Activated CD4-positive, alpha-beta T cell treated with anti-CD3 and anti-CD28 coated beads, Interleukin-2, Interleukin-6, amounts not matched to agents 100 ng/mL and 50 ng/mL, durations not matched to agents 16 hours and 8 hours (primary cell): ENCODE results near the gene GAPDH.
"Not testable (repeated sequence)": the region's sequence is repeated elsewhere in the genome, so short reads cannot be mapped to it uniquely, and the experiment has no call there.

ENCODE experiments used
- DNase-seq: peaks from one replicate; pipeline ENCODE4 v3.0.0-alpha.2; 2020

GAPDH gene

DNA sequence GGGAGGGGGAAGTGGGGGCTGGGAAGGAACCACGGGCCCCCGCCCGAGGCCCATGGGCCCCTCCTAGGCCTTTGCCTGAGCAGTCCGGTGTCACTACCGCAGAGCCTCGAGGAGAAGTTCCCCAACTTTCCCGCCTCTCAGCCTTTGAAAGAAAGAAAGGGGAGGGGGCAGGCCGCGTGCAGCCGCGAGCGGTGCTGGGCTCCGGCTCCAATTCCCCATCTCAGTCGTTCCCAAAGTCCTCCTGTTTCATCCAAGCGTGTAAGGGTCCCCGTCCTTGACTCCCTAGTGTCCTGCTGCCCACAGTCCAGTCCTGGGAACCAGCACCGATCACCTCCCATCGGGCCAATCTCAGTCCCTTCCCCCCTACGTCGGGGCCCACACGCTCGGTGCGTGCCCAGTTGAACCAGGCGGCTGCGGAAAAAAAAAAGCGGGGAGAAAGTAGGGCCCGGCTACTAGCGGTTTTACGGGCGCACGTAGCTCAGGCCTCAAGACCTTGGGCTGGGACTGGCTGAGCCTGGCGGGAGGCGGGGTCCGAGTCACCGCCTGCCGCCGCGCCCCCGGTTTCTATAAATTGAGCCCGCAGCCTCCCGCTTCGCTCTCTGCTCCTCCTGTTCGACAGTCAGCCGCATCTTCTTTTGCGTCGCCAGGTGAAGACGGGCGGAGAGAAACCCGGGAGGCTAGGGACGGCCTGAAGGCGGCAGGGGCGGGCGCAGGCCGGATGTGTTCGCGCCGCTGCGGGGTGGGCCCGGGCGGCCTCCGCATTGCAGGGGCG lies at the start of gene GAPDH:
TSS of gene GAPDH (plus strand) at position 595 of the 772 bp plus-strand sequence. CDS start 316 bp downstream, outside the sequence.
- peak; percentile 96 for DNase-seq

DNA sequence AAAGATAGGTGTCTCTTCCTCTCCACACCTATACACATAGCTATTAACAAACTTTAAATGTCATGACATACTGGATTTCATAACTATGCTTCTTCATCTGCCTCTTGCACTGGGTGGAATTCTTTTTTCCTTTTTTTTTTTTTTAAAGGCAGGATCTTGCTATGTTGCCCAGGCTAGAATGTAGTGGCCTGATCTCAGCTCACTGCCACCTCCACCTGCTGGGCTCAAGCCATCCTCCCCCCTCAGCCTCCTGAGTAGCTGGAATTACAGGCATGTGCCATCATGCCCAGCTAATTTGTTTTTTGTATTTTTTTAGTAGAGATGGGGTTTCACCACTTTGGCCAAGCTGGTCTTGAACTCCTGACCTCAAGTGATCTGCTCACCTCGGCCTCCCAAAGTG lies 46.1 kb upstream of the GAPDH start:
- DNase-seq: no peak

DNA sequence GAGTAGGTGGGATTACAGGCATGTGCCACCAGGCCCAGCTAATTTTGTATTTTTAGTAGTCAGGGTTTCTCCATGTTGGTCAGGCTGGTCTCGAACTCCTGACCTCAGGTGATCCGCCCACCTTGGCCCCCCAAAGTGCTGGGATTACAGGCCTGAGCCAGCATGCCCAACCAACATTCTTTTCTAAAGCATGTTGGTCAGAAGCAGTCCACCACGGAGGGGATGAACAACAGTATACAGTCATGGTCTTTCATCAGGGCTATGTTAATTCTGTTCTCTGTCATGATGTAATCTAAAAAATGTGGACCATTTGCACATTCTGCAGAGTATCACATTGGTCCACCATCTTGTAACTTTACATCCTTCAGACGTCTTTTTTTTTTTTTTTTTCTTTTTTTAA lies 44.9 kb upstream of the GAPDH start:
- no peak for DNase-seq

DNA sequence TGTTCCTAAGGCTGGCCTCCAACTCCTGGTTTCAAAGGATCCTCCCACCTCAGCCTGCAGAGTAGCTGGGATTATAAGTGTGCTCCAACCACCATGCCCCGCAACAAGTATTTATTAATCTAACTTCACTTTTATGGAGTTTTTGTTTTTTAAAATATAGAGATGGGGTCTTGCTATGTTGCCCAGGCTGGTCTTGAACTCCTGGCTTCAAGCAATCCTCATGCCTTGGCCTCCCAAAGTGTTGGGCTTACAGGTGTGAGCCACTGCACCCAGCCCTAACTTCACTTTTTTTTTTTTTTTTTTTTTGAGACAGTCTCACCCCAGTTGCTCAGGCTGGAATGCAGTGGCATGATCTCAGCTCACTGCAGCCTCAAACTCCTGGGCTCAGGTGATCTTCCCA lies 43.6 kb upstream of the GAPDH start:
- not testable (repeated sequence) for DNase-seq

DNA sequence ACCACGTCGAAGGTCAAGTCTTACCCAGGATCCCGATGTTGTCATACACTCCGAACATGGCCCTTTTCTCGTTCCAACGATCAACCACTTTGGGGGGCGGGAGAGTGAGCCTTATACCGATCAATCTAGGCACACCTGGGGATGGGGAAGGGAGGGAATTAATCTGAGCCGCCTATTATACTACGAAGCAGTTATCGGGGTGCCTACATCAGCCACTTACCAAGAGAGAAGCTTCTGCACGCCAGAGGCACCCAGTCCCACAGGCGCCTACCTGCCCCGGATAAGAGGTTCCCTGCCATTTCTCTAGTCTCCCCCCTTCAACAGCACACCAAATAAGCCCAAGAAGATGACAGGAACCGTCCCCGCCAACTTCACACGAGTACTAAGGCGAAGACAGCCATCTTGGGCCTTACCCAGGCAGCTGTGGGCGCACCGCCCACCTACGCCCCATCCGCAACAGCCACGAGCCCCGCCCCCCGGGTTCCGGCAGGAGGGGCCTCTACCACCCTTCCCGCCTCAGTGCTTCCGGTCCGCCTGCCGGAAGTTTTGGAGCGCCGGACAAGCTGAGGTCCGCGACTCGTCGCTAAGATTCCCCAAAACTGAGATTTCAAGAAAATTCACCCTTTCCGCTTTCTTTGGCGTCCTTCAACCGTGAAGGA lies 41.4 kb upstream of the GAPDH start, which contains the start of gene MRPL51:
TSS of gene MRPL51 (minus strand) at position 425 of the 659 bp plus-strand sequence. CDS start at position 299, 126 bp downstream.
- peak; percentile 97 for DNase-seq

DNA sequence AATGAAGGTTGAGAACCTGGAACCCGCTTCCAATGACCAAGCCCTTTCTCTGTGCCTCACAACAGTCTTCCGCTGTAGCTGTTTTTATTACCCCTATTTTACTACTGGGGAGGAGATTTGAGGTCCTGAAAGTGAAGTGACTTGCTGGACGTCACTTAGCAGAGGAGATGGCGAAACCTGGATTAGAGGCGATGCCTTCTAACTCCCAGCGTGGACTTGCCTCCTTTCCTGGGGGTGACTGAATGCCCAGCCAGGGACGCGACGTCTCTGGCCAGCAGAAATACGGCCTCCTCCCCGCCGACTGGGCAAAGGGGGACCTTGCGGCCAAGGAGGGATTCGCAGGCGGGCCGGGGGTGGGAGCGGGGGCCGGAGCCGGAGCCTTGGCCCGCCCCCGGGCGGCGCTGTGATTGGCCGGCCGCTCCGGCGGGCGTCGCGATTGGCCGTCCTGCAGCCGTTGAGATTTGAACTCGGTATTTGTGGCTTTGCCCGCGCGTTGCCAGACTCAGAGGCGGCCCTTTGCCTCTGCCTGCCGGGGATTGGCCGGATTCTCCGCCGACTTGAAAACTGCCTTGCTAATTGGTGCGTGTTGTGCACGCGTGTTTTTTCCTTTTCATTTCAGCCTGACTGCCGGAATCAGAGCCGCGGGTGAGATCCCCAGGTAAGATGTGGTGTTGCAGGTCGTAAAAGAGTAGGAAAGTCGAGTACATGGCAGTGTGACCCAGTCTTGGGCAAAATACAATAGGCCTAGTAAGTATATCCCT lies 40.6 kb upstream of the GAPDH start, which contains the start of gene NCAPD2:
TSS of gene NCAPD2 (plus strand) at position 606 of the 761 bp plus-strand sequence. CDS start 997 bp downstream, outside the sequence.
- peak; percentile 99 for DNase-seq

DNA sequence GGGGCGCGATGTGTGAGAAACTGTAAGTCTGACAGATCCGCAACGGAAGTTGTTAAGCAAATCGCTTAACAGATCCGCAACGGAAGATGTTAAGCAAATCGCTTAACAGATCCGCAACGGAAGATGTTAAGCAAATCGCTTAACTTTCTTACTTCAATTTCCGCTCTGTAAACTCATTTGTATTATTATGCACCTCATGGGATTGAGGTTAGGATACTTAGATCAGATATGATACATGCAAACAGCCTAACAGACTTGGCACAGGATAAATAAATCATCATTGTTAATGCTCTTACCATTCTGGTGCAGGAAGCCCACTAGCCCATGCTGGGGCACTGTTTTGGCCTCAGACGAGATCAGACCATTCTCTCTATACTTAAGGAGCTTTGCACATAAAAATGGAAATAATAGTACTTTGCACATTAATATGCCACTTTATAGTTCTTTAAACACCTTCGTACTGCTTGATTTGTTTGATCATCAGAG lies 40.0 kb upstream of the GAPDH start:
- no peak for DNase-seq

DNA sequence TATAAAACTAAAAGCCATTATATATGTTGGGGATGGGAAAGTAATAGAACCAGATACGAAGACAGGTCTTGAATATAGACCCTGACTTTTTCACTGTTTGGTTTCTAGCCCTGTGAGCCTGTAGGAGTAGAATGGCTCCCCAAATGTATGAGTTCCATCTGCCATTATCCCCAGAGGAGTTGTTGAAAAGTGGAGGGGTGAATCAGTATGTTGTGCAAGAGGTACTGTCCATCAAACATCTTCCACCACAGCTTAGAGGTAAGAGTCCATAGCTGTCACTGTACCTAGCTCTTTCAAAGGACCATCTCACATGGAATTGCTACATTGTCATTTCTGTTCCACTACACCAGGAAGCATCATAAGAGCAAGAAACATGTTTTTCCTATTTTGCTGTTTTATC lies 39.3 kb upstream of the GAPDH start:
- DNase-seq: peak; percentile 11

DNA sequence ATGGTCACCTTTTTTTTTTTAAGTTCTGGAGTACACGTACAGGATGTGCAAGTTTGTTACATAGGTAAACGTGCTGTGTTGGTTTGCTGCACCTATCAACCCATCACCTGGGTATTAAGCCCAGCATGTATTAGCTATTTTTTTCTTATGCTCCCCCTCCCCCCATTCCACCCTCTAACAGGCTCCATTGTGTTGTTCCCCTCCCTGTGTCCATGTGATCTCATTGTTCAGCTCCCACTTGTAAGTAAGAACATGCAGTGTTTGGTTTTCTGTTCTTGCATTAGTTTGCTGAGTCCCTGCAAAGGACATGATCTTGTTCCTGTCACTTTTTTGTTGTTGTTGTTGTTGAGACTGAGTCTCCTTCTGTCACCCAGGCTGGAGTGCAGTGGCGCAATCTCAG lies 37.0 kb upstream of the GAPDH start:
- DNase-seq: not testable (repeated sequence)

DNA sequence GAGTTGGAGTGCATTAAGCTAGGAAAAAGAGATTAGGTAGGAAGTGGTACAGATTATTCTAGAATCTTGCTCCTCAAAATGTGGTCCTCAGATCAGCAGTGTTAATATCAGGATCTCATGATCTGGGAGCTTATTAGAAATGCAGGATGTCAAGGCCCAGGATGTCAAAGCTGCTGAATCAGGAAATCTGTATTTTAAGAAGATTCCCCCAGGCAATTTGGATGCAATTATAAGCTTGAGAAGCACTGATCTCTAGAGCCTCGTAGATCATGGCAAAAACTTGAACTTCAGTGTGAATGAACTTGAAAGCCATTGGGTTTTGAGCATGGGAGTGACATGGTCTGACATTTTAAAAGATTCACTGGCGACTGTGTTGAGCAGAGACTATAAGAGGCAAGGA lies 33.9 kb upstream of the GAPDH start:
- no peak for DNase-seq

DNA sequence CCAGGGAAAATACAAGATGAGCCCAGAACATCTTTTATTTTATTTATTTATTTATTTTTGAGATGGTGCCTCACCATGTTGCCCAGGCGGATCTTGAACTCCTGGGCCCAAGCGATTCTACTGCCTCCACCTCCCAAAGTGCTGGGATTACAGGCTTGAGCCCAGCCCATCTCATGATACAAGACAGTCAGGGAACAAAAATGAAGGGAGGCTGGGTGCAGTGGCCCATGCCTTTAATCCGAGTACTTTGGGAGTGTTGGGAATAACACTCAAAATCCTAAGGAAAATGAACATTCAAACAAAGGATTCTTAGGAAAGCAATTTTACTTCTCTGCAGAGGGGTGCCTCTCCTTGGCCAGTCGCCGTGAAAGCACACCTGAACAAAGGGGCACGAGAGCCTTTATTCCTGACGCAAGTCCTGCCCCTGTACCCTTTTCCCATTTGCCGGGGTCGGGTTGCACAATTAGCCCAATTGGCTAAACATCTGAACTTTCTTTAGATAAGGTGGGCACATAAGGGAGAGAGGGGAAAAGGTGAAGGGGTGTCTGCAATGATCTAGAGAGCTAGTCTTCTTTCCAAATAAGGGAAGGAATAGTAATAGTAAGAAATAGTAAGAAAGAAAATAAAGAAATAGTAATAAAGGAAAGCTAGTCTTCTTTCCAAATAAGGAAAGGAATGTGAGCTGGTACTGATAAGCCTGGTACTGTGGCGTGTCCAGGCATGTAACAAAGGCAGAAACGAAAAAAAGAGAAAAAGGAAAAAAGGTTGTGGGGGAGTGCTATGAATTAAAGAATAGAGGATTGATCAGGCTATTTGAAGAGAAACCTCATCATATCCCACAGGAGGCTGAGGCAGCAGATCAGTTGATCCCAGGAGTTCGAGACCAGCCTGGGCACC lies 27.0 kb upstream of the GAPDH start:
- DNase-seq: no peak

DNA sequence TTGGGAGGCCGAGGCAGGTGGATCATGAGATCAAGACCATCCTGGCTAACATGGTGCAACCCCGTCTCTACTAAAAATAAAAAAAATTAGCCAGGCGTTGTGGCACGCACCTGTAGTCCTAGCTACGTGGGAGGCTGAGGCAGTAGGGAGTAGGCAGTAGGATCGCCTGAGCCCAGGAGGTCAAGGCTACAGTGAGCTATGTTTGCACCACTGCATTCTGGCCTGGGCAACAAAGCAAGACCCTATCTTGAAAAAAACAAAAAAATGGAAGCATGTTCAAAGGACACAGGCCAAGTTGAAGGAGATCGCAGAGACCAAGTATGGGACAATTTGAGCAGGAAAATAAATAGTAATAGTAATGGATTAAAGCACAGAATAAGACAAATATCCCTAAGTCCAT lies 26.2 kb upstream of the GAPDH start:
- DNase-seq: no peak

DNA sequence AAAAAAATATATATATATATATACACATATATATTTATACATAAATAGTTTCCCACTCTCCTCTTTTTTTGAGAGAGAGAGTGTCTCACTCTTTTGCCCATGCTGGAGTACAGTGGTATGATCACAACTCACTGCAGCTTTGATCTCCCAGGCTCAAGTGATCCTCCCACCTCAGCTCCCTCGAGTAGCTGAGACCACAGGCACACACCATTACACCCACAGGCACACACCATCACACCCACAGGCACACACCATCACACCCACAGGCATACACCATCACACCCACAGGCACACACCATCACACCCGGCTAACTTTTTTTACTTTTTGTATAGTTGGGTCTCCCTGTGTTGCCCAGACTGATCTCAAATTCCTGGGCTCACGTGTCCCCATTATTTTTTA lies 14.1 kb upstream of the GAPDH start:
- DNase-seq: no peak

DNA sequence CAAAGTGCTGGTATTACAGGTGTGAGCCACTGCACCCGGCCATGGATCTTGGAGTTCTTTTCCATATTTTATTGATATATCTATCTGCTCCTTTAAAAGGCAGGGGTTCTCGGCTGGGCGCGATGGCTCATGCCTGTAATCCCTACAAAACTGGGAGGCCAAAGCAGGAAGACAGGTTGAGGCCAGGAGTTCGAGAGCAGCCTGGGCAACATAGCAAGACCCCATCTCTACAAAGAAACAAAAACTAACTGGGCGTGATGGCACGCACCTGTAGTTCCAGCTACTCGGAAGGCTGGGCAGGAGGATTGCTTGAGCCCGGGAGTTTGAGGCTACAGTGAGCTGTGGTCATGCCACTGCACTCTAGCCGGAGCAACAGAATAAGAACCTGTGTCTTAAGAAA lies 12.1 kb upstream of the GAPDH start:
- no peak for DNase-seq

DNA sequence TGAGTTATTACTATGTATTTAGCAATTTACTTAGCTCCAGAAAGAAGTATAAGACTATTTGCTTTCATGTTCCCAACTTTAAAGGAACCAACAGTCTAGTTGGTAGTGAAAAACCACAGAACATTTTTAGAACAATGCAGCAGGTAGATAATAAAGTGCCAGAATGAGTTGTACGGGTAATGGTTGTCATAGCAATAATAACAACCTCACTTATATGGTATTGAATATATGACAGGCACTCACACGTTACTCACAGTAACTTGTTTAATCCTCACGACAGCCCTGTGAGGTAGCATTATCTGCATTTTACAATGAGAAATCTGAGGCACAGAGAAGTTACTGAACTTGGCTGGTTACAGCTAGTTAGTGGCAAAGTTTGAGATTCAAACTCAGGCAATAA lies 10.6 kb upstream of the GAPDH start:
- no peak for DNase-seq

DNA sequence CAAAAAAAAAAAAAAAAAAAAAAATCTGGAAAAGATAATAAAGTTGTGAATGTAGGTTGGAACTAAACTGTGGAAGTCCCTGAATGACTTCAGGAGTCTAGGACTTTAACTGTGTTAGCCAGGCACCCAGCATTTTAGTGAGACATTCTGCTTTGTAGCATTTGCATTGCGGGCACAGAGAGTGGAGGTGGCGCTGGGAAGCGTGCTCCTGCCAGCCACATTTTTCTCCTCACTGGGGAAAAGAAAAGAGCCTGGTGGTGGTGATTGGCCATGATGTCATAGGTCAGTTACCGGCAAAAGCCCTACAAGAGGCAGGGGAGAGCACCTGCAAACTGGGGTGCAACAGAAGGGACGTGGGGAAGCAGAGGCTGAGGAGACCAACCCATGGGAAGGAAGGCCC lies 9.7 kb upstream of the GAPDH start:
- no peak for DNase-seq

DNA sequence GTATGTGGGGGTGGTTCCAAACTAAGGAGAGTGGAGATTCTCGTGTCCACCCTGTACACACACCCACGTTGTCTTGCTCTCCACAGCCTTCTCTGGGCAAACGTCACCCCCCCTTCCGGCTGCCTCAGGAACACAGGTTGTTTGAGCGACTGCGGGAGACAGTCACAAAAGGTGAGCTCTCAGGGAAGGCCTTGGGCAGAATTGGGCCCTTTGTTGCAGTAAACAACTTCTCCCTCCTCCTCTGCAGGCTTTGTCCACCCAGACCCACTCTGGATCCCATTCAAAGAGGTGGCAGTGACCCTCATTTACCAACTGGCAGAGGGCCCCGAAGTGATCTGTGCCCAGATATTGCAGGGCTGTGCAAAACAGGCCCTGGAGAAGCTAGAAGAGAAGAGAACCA lies 8.1 kb upstream of the GAPDH start:
- DNase-seq: no peak

DNA sequence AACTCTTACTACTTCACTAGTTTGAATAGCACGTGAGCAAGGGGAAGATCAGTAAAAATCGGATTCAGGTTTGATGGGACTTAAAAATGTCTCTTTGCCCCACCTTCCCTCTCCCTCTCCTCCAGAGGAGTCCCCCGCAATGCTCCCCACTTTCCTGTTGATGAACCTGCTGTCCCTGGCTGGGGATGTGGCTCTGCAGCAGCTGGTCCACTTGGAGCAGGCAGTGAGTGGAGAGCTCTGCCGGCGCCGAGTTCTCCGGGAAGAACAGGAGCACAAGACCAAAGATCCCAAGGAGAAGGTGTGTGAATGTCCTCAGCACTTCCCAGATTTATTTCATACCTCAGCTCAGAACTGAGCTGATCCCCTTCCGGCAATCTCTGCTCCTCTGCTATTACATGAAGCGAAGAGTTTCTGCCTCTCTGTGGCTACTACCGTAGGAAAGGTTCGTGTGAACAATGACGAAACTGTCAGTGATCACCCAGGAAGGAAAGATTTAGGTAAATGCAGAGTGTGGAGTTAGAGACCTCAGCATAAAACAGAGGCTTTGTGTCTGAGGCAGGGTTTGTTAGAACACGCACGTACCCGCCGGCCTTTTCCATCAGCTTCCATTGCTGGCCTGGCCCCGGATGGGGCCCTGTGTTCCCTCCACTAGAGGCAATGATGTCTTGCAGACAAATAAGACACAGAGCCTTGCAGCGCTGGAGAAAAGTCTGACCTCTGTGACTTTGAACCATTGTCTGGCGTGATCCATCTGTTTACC lies 7.4 kb upstream of the GAPDH start:
- no peak for DNase-seq

DNA sequence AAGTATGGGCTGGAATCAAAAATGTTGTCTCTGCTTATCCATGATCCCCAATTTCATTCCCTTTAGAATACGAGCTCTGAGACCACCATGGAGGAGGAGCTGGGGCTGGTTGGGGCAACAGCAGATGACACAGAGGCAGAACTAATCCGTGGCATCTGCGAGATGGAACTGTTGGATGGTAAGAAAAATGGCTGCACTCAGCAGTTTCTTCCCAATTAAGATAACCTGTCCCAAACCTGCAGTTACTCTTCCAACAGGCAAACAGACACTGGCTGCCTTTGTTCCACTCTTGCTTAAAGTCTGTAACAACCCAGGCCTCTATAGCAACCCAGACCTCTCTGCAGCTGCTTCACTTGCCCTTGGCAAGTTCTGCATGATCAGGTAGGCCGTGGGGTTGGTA lies 6.6 kb upstream of the GAPDH start:
- DNase-seq: no peak

DNA sequence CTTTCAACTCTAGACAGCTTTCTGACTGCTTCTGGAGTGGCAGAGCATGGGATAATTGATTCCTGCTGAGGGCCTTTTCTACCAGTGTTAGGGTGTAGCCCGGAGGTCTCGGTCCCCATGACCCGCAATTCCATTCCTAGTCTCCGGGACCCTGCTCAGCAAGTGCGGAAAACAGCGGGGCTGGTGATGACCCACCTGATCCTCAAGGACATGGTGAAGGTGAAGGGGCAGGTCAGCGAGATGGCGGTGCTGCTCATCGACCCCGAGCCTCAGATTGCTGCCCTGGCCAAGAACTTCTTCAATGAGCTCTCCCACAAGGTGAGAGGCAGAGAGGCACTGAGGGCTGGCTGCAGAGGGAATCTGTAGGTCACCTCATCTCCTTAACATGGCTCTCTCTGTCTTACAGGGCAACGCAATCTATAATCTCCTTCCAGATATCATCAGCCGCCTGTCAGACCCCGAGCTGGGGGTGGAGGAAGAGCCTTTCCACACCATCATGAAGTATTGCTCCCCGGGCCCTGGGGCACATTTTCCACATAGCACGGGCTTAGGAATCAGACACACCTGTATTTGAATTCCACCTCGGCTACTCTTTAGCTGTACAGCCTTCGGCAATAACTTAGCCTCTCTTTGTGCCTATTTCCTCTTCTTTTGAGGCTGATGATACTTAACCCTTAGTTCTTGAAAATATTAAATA lies 5.6 kb upstream of the GAPDH start:
- no peak for DNase-seq

DNA sequence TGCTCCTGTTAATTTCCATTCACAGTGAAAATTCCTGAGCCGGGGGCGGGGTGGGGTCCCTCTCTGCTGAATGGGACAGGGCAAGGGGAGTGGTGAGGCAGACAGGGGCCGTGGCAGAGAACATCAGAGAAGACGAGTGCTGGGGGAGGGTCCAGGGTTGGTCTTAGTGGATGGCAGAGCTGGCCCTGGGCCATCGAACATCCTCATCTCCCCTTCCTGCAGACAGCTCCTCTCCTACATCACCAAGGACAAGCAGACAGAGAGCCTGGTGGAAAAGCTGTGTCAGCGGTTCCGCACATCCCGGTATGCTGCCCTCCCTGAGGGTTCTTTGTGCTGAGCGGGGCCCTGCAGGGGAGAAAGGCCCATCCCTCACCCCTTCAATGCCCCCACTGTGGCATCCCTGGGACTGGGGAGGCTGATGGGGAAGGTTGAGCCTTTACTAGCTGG lies 5.0 kb upstream of the GAPDH start:
- DNase-seq: no peak
